GM18511 (cell line): Measurements from ENCODE around the gene DAPK1.
A peak's percentile ranks its signal among the peaks of the same experiment; 100 is the strongest.

Experiments used
- ATAC-seq: cut with Tn5 transposase; IDR thresholded peaks from one replicate; pipeline ENCODE4 v1.9.1; 2021; ENCODE audit warnings: mild to moderate bottlenecking, moderate library complexity; ENCODE audit not compliant: unreplicated experiment

DAPK1 gene

GRCh38 chr9:87497604-87498045 is at the start of gene DAPK1:
Gene DAPK1, plus strand, starts transcription at chr9:87497867. Its CDS starts 1,211 bp downstream, at chr9:87499078.
- no peak for ATAC-seq

GRCh38 chr9:87451149-87451548 is 46.5 kb upstream of the DAPK1 start:
- ATAC-seq: no peak

GRCh38 chr9:87455407-87455806 is 42.3 kb upstream of the DAPK1 start:
- ATAC-seq: no peak

- ATAC-seq: no peak
These were observed 36.4 kb upstream of the DAPK1 start for GRCh38 chr9:87461256-87461655.

- ATAC-seq: no peak
These were observed 33.3 kb upstream of the DAPK1 start for GRCh38 chr9:87464110-87464991.

- ATAC-seq: no peak
These were observed 32.7 kb upstream of the DAPK1 start for GRCh38 chr9:87464992-87465378.

- no peak for ATAC-seq
These were observed 31.9 kb upstream of the DAPK1 start for GRCh38 chr9:87465816-87466215.

- ATAC-seq: no peak
These were observed 30.5 kb upstream of the DAPK1 start for GRCh38 chr9:87467187-87467586.

- no peak for ATAC-seq
These were observed 27.7 kb upstream of the DAPK1 start for GRCh38 chr9:87469793-87470465.

GRCh38 chr9:87471746-87472145 is 25.9 kb upstream of the DAPK1 start:
- no peak for ATAC-seq

GRCh38 chr9:87475463-87475862 is 22.2 kb upstream of the DAPK1 start:
- ATAC-seq: no peak

GRCh38 chr9:87478226-87478992 is 19.3 kb upstream of the DAPK1 start:
- no peak for ATAC-seq

- peak; percentile 81 for ATAC-seq
These were observed 17.9 kb upstream of the DAPK1 start for GRCh38 chr9:87479801-87480201.

GRCh38 chr9:87481890-87482855 is 15.5 kb upstream of the DAPK1 start:
- no peak for ATAC-seq

GRCh38 chr9:87490225-87490624 is 7.4 kb upstream of the DAPK1 start:
- no peak for ATAC-seq

- no peak for ATAC-seq
These were observed 6.8 kb upstream of the DAPK1 start for GRCh38 chr9:87490907-87491306.

GRCh38 chr9:87491523-87491922 is 6.1 kb upstream of the DAPK1 start:
- no peak for ATAC-seq

- ATAC-seq: no peak
These were observed 5.0 kb upstream of the DAPK1 start for GRCh38 chr9:87492642-87493041.

GRCh38 chr9:87494970-87495471 is 2.6 kb upstream of the DAPK1 start:
- ATAC-seq: no peak

GRCh38 chr9:87497080-87497603 is 525 bp upstream of the DAPK1 start:
- no peak for ATAC-seq
